MM.1S (cell line): Measurements from ENCODE around the gene IGHMBP2.

Experiments used
- DNase-seq: peaks from one replicate; pipeline ENCODE4 v3.0.0-alpha.2; 2015
- H2AFZ ChIP-seq: fragments of 300-600 bp; sonication (generic); 2 replicates; pipeline ENCODE4 v1.6.0; 2016; ENCODE audit warnings: antibody characterized with exemption, low read length
- H3F3A ChIP-seq: fragments of 300-600 bp; sonication (generic); 2 replicates; pipeline ENCODE4 v1.6.1; 2016; ENCODE audit warnings: mild to moderate bottlenecking, antibody characterized with exemption, low read length, moderate library complexity, mixed read lengths; ENCODE audit not compliant: insufficient read depth
- H3K27ac ChIP-seq: fragments of 300-600 bp; sonication (generic); 2 replicates; pipeline ENCODE4 v1.5.1; 2016; ENCODE audit warnings: mild to moderate bottlenecking, low read length
- H3K27me3 ChIP-seq: fragments of 300-600 bp; sonication (generic); replicated peaks from 2 replicates; pipeline ENCODE4 v1.6.0; 2016; ENCODE audit warnings: low read length; ENCODE audit not compliant: insufficient read depth
- H3K36me3 ChIP-seq: fragments of 300-600 bp; sonication (generic); replicated peaks from 2 replicates; pipeline ENCODE4 v1.6.1; 2016; ENCODE audit warnings: mild to moderate bottlenecking, low read length, mixed read lengths; ENCODE audit not compliant: insufficient read depth
- H3K4me1 ChIP-seq: fragments of 300-600 bp; sonication (generic); 2 replicates; pipeline ENCODE4 v1.6.1; 2016; ENCODE audit warnings: low read length, mixed read lengths
- H3K4me2 ChIP-seq: fragments of 300-600 bp; sonication (generic); 2 replicates; pipeline ENCODE4 v1.6.0; 2016; ENCODE audit warnings: low read depth, low read length
- H3K4me3 ChIP-seq: fragments of 300-600 bp; sonication (generic); 2 replicates; pipeline ENCODE4 v1.5.1; 2016; ENCODE audit warnings: low read length, mixed read lengths
- H3K79me2 ChIP-seq: fragments of 300-600 bp; sonication (generic); 2 replicates; pipeline ENCODE4 v1.6.1; 2016; ENCODE audit warnings: mixed run types, low read length, mixed read lengths
- H3K9ac ChIP-seq: fragments of 300-600 bp; sonication (generic); 2 replicates; pipeline ENCODE4 v1.6.1; 2016; ENCODE audit warnings: low read length, mixed read lengths
- H3K9me2 ChIP-seq: fragments of 300-600 bp; sonication (generic); replicated peaks from 2 replicates; pipeline ENCODE4 v1.6.1; 2016; ENCODE audit warnings: mild to moderate bottlenecking, low read length, mixed read lengths; ENCODE audit not compliant: insufficient read depth
- H3K9me3 ChIP-seq: fragments of 300-600 bp; sonication (generic); replicated peaks from 2 replicates; pipeline ENCODE4 v1.6.1; 2016; ENCODE audit warnings: mild to moderate bottlenecking, low read length, mixed read lengths; ENCODE audit not compliant: insufficient read depth
- H4K20me1 ChIP-seq: fragments of 300-600 bp; sonication (generic); 2 replicates; pipeline ENCODE4 v1.6.1; 2016; ENCODE audit warnings: mild to moderate bottlenecking, low read length, moderate library complexity, mixed read lengths; ENCODE audit not compliant: insufficient read depth
- EZH2 ChIP-seq: fragments of 300-600 bp; sonication (generic); optimal IDR thresholded peaks from 2 replicates; pipeline ENCODE3; 2017; ENCODE audit warnings: low read depth, mild to moderate bottlenecking, antibody characterized with exemption, low read length, mixed read lengths
- EZH2phosphoT487 ChIP-seq: fragments of 300-600 bp; sonication (generic); IDR thresholded peaks from 2 replicates; pipeline ENCODE4 v1.6.1; 2018; ENCODE audit warnings: antibody characterized with exemption, low read length
- TF ChIP-seq, protein P1 (sequence below): fragments of 300-600 bp; sonication (generic); IDR thresholded peaks from 2 replicates; pipeline ENCODE4 v1.5.1; 2016; ENCODE audit warnings: antibody characterized with exemption, low read length, mixed read lengths

IGHMBP2 gene

DNA sequence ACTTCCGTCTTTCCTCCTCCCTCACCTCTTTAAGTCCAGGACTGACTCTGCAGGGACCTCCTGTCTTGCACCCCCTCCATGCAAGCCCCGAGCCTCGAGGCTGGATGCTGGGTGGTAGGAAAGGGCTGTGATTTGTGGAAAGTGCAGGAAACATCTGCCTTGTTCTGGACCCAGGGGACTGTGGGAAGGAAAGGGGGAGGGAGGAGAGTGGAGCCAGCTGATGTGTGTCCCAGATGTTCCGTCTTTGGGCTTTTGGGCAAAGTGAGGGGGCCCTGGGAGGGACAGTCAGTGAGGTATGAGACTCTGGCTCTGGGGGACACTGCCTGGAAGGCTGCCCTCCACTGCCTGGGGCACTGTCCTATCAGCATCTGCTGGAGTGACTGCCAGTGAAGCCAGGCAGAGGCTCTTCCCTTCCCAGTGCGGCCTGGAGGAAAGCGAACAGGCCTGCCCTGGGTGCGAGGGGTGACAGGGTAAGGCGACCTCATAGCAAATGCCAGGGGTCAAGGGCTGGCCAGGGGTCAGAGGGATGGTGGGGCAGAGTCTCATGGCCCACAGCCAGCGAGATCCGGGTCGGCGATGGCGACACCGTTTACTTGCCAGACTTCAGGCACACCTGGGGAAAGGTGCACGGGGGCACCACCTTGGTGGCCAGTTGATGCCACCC, 75.4 kb downstream of the IGHMBP2 start:
- Histone ChIP-seq H3K4me3 (no peak overlapping the region), H3K79me2 (no peaks in the 10 kb centered on the region), H3K27me3 (peaks cover 77% of the 10 kb centered on the region), H3K9ac (no peak overlapping the region), H3K27ac (no peak overlapping the region), H4K20me1 (no peaks in the 10 kb centered on the region), H3K36me3 (no peaks in the 10 kb centered on the region), H3K4me2 (no peak overlapping the region), H3K9me3 (no peaks in the 10 kb centered on the region), H3K4me1 (no peaks in the 10 kb centered on the region), H2AFZ (no peak overlapping the region), H3F3A (no peaks in the 10 kb centered on the region), H3K9me2 (no peaks in the 10 kb centered on the region)
- DNase-seq, result no peak
- TF ChIP-seq EZH2 (no peak), EZH2phosphoT487 (no peak)
- TF ChIP-seq, protein P1, sequence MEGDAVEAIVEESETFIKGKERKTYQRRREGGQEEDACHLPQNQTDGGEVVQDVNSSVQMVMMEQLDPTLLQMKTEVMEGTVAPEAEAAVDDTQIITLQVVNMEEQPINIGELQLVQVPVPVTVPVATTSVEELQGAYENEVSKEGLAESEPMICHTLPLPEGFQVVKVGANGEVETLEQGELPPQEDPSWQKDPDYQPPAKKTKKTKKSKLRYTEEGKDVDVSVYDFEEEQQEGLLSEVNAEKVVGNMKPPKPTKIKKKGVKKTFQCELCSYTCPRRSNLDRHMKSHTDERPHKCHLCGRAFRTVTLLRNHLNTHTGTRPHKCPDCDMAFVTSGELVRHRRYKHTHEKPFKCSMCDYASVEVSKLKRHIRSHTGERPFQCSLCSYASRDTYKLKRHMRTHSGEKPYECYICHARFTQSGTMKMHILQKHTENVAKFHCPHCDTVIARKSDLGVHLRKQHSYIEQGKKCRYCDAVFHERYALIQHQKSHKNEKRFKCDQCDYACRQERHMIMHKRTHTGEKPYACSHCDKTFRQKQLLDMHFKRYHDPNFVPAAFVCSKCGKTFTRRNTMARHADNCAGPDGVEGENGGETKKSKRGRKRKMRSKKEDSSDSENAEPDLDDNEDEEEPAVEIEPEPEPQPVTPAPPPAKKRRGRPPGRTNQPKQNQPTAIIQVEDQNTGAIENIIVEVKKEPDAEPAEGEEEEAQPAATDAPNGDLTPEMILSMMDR, result no peak

DNA sequence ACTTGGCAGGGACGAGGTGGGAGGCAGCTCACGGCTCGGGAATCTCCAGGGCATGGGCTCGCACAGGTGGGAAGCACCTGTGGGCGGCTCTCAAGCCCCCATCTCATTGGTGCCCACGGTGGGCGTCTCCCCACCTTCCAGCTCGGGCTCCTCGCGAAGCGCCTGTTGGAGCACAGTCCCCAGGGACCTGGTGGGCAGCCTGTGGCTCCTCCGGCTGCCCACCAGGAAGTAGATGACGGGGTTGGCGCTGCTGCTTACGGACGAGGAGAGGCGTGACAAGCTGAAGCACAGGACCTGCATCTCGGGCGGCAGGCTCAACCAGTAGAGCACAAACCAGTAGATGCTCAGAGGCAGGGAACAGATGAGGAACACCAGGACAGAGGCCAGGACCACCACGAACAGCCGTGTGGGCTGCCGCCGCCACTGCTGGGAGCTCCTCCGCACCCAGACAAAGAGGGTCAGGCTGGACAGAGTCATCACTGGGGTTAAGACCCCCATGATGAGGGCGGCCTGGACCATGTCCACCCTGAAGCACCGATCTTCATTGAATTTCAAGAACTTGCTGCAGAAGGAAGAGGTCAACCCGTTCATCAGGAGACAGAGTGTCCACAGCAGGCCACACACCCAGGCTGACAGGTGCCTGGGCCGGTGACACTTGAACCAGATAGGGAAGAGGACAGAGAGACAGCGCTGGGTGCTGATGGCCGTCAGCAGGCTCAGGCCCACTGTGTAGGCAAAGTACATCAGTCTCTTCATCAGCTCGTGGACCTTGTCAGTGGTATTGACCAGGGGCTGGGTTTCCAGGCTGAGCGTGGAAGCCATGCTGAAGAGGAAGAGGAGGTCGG, 76.5 kb downstream of the IGHMBP2 start:
- no peaks in the 10 kb centered on the region for H3K79me2 ChIP-seq
- H3K4me2 ChIP-seq, result no peak overlapping the region
- TF ChIP-seq, protein P1, result no peak
- TF ChIP-seq EZH2, result no peak
- TF ChIP-seq EZH2phosphoT487, result no peak
- peaks cover 85% of the 10 kb centered on the region for H3K27me3 ChIP-seq
- no peaks in the 10 kb centered on the region for H3K36me3 ChIP-seq
- no peaks in the 10 kb centered on the region for H3F3A ChIP-seq
- no peaks in the 10 kb centered on the region for H4K20me1 ChIP-seq
- no peak overlapping the region for H2AFZ ChIP-seq
- H3K4me3 ChIP-seq, result no peak overlapping the region
- no peaks in the 10 kb centered on the region for H3K9me2 ChIP-seq
- H3K27ac ChIP-seq, result no peak overlapping the region
- no peaks in the 10 kb centered on the region for H3K9me3 ChIP-seq
- no peaks in the 10 kb centered on the region for H3K4me1 ChIP-seq
- DNase-seq, result no peak
- H3K9ac ChIP-seq, result no peak overlapping the region

DNA sequence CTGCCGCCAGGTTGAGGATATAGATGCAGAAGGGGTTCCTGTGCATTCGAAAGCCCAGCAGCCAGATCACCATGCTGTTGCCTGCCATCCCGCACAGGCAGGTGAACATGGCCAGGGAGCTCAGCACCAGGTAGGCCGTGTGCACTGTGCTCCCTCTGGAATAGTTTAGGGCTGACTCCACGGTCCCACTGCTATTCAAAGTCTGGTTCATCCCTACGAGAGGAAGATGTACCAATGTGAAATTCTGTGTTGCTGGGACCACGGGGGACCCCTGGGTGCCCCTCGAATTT, 77.0 kb downstream of the IGHMBP2 start, which contains the start of gene MRGPRD:
TSS of gene MRGPRD (minus strand) at position 211 of the 290 bp plus-strand sequence. CDS start at position 211, 0 bp downstream.
- TF ChIP-seq EZH2phosphoT487 (no peak), EZH2 (no peak)
- TF ChIP-seq, protein P1, result no peak
- H3K36me3 ChIP-seq, result no peaks in the 10 kb centered on the region

More for the DNA sequence above, 77.0 kb downstream of the IGHMBP2 start, which contains the start of gene MRGPRD:
- H3F3A ChIP-seq, result no peaks in the 10 kb centered on the region
- no peaks in the 10 kb centered on the region for H3K4me1 ChIP-seq
- H3K27me3 ChIP-seq, result peaks cover 88% of the 10 kb centered on the region
- H3K79me2 ChIP-seq, result no peaks in the 10 kb centered on the region
- no peak for DNase-seq
- no peaks in the 10 kb centered on the region for H3K9me3 ChIP-seq
- no peak within 1 kb of the TSS for H3K9ac ChIP-seq
- H3K4me3 ChIP-seq, result no peak within 1 kb of the TSS
- no peak within 1 kb of the TSS for H3K4me2 ChIP-seq
- no peak within 1 kb of the TSS for H3K27ac ChIP-seq
- no peaks in the 10 kb centered on the region for H4K20me1 ChIP-seq
- no peak within 1 kb of the TSS for H2AFZ ChIP-seq
- no peaks in the 10 kb centered on the region for H3K9me2 ChIP-seq
